HG03460 (cell line): ENCODE measurements around the gene FKBP1B.
A peak's percentile ranks its signal among the peaks of the same experiment; 100 is the strongest.
"Not testable (repeated sequence)": the region's sequence is repeated elsewhere in the genome, so short reads cannot be mapped to it uniquely, and the experiment has no call there.

ENCODE experiments used
- ATAC-seq: cut with Tn5 transposase; IDR thresholded peaks from one replicate; pipeline ENCODE4 v1.9.1; 2021; ENCODE audit not compliant: unreplicated experiment

The FKBP1B gene

DNA sequence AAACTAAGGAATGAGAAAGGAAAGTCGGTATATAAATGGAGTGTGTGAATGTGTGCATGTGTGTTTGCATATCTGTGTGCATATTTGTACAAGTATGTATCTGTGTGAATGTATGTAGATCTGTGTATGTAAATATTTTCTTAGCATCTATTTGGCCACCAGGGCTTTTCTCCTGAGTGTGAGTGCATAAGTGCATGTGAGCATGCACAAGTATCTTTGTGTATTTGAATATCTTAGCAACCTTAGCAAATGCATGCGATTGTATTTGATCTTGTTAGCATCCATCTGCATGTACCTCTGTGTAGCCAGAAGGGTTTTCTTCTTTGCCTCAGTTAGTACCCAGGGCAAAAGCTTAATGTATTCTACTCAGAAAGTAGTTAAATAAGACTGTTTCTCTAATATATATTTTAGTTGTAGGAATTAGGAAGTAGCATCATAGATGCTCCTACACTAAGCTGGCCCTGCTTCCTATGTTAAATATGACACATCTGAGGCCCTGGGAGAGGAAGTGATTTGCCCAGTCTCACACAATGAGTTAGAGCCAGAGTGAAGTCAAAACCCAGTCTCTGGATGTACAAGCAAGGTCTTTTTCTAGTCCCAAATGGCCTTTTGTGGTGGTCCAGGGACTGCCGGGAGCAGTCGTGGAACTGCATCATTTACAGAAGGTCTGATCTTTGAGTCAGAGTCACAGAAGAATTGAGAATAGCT is 9.2 kb downstream of the FKBP1B start:
- ATAC-seq, result no peak

GRCh38 chr2:24065341-24065740 is 15.8 kb downstream of the FKBP1B start:
- ATAC-seq, result no peak

- no peak for ATAC-seq
These were observed 22.7 kb downstream of the FKBP1B start for GRCh38 chr2:24072259-24072658.

DNA sequence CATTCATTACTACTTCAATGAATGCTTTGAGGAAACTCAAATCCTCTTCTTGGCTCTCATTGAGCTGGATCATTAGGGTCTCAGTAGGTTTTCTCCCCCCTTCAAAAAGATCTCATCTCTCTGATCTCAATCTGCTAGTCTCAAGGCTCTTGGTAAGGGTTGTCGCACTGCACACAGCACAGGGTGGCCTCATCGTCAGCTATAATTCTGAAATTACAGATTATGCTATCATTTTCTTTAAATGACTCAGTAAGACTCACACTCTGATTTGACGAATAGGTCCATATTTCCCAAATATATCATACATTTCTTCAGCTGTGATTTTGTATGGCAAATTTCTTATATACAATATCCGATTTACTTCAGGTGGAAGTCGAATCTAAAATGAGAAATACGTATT is 24.3 kb downstream of the FKBP1B start:
- ATAC-seq, result no peak

DNA sequence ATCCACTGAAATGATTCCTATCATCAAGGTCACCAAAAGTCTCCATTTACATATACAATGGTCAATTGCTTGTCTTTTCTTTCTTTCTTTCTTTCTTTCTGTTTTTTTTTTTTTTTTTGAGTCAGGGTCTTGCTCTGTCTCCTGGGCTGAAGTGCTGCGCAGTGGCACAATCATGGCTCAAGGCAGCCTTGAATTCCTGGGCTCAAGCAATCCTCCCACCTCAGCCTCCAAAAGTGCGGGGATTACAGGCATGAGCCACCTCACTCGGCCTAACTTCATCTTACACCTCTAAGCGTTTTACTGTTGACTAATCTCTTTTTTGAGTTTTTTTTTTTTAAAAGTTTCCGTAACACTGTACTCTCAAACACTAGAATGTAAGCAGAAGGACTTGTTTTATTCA is 25.7 kb downstream of the FKBP1B start:
- ATAC-seq, result no peak

DNA sequence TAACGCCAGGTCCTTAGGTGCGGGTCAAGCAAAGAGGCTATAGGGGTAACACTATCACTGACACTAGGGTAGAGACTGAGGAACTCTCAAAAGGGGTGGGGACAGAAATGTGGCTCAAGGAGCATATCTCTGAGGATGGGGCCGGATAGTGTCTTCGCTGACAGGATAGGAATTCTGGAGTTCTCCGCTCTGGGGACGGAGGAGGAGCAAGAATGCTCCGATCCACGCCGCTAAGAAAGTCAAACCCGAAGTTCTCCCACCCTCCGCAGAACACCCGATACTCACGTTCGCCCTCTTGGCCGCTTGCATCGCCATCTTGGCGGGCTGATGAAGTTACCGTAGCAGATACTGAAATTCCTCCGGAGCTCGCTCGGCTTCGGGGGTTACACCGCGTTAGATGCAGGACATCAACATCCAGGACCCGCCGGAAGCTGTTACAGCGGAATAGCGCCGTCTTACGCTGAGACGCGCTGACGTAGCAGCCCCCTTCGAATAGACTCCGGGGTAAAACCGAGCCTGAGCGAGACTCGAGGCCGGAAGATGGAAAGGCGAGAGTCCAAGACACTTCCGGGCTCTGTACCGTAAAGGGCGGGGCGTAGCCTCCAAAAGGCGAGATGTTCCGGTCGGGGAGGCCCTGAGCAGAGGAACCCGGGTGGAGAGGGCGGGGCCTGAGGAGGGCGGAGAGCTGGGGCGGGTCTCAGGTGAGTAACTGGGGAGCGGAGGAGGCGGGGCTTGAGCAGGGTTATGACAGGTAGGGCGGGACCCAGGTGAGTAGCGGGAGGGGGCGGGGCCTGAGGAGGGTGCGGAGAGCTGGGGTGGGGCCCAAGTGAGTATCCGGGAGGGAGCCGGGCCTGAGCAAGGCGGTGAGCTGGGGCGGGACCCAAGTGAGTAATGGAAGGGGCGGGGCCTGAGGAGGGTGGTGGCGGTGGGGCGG is 26.6 kb downstream of the FKBP1B start, which contains the start of gene SF3B6:
SF3B6 (minus strand) TSS at position 412 of the 934 bp plus-strand sequence; CDS start at position 315, 97 bp downstream.
- ATAC-seq, result peak; percentile 90

DNA sequence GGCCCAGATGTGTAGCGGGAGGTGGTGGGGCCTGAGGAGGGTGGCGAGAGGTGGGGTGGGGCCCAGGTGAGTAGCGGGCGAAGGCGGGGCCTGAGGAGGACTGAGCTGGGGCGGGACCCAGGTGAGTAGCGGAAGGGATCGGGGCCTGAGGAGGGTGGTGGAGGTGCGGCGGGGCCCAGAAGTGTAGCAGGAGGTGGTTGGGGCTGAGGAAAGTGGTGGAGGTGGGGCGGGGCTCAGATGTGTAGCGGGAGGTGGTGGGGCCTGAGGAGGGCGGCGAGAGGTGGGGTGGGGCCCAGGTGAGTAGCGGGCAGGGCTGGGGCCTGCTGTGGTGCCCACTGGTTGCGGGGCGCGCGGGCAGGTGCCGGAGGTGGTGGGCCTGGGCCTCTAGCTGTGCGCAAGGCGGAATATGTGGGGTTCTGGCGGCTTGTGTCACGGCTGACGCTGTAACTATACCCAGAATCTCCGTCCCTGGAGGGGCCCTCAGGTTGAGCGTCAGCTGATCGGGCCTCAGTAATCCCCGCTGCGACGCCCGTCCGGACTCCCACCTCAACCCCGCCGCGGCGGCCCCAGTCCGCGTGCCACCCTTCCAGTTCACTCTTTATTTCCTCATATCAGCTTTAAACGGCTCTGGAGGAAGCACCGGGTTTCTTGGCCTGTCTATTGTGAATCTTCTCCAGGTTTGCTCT is 27.5 kb downstream of the FKBP1B start:
- peak; percentile 1 for ATAC-seq

DNA sequence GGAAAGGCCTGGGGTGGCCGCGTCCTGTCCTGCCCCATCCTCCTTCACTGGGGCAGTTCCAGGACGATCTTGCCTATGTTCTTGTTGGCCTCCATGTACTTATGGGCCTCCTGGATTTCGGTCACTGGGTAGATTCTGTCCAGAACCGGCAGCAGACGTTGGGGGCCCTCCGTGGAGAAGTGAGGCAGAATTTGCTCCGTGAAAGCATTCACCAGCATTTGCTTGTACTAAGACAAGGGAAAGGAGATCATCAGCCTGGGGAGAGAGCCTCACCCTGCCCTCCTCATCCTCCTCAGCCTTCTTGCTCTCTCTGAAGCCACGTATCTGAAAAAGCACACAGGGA is 28.0 kb downstream of the FKBP1B start:
- ATAC-seq, result no peak

DNA sequence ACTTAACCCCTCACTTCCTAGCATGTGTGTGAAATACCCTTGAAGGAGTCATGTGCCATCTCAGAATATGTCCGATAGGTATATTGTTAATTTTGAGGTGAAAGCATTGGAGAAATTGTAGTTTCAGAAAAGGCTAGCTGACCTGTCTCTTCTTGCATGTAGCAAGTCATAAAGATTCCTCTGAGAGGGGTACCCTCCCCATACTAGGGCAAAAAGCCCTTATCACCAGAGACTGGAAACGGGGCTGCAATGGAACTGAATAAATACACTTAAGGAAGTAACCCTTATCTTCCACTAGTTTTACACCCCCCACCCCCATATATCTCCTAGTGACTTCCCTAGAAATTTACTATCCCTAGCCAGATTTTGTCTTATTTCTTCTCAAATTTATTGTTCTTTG is 28.3 kb downstream of the FKBP1B start:
- ATAC-seq, result no peak

DNA sequence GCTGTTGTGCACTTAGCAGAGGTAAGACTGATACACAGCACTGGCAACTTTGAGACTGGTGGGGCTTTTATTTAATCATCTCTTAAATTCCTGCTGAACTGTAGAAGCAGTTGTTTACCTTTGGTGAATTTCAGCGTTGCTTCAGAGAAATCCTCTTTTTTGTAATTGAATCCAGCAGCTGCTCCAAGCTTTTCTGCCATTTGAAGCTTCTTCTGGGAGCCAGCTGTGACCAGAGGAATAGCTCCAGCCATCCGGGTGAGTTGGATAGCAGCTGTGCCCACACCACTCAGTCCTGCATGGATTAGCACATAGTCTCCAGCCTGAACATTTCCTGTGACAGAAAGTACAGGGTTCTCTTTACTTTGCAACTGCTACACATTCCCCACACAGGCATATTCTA is 31.2 kb downstream of the FKBP1B start:
- no peak for ATAC-seq

- ATAC-seq, result no peak
These were observed 33.4 kb downstream of the FKBP1B start for GRCh38 chr2:24082787-24083566.

DNA sequence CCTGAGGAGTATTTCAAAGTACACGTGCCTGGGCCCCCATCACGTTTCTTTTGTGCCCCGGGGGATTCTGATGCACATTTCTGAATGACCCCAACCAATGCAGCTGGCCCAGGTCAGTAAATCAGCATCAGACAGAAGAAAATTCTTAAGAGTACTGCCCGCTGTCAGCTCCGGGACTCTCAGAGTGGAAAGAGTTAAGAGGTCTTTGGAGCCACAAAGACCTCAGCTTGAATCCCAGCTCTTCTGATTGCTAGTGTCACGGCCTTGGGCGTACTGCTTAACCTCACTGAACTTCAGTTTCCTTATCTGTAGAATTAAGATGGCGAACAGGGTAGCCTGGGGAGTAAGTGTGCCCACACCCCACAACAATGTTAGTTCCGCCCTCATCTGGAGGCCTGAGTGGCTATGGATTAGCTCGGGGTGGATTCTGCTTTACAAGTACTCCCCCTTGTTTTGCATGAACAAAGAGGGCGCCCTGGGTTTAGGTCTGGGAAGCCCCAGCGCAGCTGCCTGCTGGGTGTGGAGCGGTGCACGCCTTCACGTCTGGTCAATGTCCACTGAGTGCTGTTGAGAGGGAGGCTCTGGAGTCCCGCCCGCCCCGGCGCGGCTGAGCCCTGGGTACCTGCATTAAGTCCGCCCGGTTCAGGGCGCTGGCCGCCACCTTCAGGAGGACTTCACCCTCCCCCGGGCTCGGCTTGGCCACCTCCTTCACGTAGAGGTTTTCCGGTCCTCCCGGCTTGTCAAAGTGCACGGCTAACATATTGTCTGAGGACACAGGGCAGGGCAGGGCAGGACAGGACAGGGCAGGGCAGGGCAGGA is 34.2 kb downstream of the FKBP1B start:
- ATAC-seq, result peak; percentile 79

DNA sequence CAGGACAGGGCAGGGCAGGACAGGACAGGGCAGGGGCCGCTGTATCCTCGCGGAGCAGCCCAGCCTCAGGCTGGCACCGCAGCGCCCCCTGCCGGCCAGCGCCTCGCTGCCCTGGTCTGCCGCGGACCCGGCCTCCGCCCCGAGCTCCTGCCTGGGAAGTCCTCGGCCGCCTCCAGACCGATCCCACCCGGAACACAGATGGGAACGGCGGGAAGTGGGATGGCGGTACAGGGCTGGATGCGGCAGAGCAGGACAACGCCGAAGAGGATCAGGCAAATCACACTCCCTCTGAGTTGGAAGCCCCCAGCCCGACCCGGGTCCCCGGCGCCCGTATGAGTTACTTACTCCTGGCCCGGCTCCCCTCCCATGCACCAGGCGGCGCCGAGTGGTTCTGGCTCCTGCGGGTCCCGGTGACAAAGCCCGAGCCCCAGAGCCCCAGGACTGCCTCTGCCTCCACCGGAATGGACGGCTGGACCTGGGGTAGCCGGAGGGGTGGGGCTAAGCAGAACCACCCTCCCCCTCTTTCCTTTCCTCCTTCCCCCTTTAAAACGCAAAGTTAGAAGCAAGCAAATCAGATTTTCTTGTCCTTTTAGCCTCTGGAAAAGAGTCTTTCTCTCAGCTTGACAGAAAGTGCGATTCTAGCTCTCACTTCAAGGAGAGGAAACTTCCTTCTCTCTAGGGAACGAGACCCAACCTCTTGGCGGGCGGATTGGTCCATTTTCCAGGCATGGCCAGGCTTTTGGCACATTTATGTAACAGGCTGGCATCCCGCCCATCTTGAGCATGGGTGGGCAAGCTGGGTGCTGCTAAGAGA is 35.1 kb downstream of the FKBP1B start, which contains the start of gene TP53I3:
TP53I3 (minus strand) TSS at position 449 of the 814 bp plus-strand sequence. CDS start 508 bp downstream, outside the sequence.
- ATAC-seq, result peak; percentile 82

DNA sequence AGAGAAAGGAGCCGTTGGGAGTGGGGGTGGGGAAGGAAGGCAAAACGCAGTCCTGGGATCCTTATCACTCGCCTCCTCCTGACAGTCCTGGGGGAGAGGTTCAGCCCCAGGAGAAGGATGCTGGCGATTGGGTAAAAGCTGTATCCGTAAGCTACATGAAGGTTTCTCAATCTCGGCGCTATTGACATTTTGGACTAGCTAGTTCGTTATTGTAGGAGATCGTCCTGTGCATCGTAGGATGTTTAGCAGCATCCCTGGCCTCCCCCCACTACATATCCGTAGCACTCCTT is 35.6 kb downstream of the FKBP1B start:
- no peak for ATAC-seq

DNA sequence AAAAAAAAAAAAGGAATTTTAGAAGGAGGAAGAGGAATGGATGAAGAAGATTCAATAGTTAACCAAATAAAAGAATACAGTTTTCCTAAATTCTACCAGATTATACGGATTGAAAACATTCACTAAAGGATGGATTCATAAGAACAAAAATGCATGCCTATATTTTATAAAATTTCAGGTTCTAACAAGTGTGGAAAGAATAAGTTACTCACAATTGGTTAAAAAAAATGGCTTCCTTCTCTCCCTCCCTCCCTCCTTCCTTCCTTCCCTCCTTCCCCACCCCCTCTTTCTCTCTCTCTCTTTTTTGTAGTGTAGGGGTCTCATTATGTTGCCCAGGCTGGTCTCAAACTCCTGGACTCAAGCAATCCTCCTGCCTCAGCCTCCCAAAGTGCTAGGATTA is 36.7 kb downstream of the FKBP1B start:
- no peak for ATAC-seq

DNA sequence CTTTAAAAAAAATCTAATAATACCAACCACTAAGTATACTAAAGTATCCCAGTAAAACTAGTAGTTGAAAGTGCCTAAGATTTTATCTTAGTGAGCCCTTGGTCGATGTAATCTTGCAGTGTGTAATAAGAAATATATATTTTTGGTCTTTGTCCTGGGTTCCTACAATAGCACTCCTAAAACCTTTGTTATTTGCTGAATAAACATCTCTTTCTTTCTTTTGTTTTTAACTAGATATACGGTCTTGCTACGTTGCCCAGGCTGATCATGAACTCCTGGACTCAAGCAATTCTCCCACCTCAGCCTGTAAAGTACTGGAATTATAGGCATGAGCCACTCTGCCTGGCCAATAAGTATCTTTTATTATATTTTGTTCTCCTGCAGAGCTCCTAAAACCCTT is 37.5 kb downstream of the FKBP1B start:
- no peak for ATAC-seq

DNA sequence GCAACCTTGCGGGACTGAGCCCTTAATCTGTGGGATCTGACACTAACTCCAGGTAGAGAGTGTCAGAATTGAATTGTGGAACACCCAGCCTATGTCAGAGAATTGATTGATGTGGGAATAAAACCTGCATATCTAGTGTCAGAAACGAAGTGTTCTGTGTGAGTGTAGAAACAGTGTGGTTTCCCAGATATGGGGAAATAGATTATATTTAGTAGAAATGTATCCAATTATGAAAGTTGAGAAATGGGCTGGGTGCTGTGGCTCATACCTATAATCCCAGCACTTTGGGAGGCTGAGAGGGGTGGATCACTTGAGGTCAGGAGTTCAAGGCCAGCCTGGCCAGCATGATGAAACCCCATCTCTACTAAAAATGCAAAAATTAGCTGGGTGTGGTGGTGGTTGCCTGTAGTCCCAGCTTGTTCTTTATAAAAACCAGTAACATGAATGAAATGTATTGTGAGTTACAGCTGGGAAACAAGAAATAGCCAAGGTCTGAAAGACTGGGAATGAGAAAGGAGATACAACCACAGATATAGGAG is 39.3 kb downstream of the FKBP1B start:
- ATAC-seq, result no peak

- ATAC-seq, result not testable (repeated sequence)
These were observed 43.7 kb downstream of the FKBP1B start for GRCh38 chr2:24093270-24093669.

- ATAC-seq, result not testable (repeated sequence)
These were observed 45.7 kb downstream of the FKBP1B start for GRCh38 chr2:24095171-24095677.
